Neural cell (in vitro differentiated cells): ENCODE measurements around the gene LRFN3.

Experiments
- CTCF ChIP-seq: fragments of 450-650 bp; IDR thresholded peaks from 2 replicates; pipeline ENCODE4 v1.5.1; 2014; ENCODE audit warnings: antibody characterized with exemption, mild to moderate bottlenecking, moderate library complexity; ENCODE audit not compliant: poor library complexity, severe bottlenecking
- EP300 ChIP-seq: fragments of 450-650 bp; conservative IDR thresholded peaks from 2 replicates; pipeline ENCODE4 v1.6.1; 2014; ENCODE audit warnings: antibody characterized with exemption, mild to moderate bottlenecking, moderate library complexity; ENCODE audit not compliant: poor library complexity, severe bottlenecking
- EZH2 ChIP-seq: fragments of 200-600, 300-800 bp; shearing (Covaris generic), sonication (generic); IDR thresholded peaks from 2 replicates; pipeline ENCODE4 v1.6.1; 2014; ENCODE audit warnings: antibody characterized with exemption, low read length, borderline replicate concordance, mild to moderate bottlenecking; ENCODE audit not compliant: insufficient read depth, poor library complexity, severe bottlenecking
- REST ChIP-seq: IDR thresholded peaks from 2 replicates; pipeline ENCODE4 v1.6.1; 2012; ENCODE audit warnings: borderline replicate concordance

GRCh38 chr19:35928507-35928906 lies 7.7 kb upstream of the LRFN3 start:
- TF ChIP-seq CTCF (no peak), EP300 (no peak), EZH2 (no peak), REST (no peak)
